ENCODE measurements around the gene ARHGAP33. TPM values are rescaled to one million over a fixed set of nuclear protein-coding genes. Genes with fewer than 3 reads are reported as not detected.

The ARHGAP33 gene
- total RNA-seq, 1 donor from 2014 or later: 5.1 TPM

- DNase-seq (ENCODE audit: low read depth): no peak
Observed at GRCh38 chr19:35739275-35740107, 35.9 kb upstream of the ARHGAP33 start.

- no peak for DNase-seq (ENCODE audit: low read depth)
Observed at GRCh38 chr19:35740108-35740422, 35.3 kb upstream of the ARHGAP33 start.

GRCh38 chr19:35740423-35741202, 34.8 kb upstream of the ARHGAP33 start:
- peak; percentile 91 for DNase-seq (ENCODE audit: low read depth)

DNA sequence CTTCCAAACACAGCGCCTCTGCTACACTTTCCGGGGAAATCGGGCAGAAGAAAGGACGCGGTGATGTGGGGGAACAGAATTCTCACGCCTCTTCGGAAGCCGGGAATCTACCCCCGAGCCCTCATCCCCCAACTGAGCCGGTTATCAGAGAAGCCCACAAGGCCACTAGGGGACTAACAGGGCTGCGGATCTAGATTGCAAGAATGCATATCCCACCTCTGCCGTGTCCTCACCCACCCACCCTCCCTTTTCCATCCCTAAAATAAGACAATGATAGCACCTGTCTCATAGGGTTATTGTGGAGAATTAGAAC, 34.2 kb upstream of the ARHGAP33 start:
- no peak for DNase-seq (ENCODE audit: low read depth)

GRCh38 chr19:35742121-35742724, 33.1 kb upstream of the ARHGAP33 start, which contains the start of gene IGFLR1:
IGFLR1 (minus strand) TSS chr19:35742452; CDS start chr19:35741180, 1,272 bp downstream.
- no peak for DNase-seq (ENCODE audit: low read depth)

DNA sequence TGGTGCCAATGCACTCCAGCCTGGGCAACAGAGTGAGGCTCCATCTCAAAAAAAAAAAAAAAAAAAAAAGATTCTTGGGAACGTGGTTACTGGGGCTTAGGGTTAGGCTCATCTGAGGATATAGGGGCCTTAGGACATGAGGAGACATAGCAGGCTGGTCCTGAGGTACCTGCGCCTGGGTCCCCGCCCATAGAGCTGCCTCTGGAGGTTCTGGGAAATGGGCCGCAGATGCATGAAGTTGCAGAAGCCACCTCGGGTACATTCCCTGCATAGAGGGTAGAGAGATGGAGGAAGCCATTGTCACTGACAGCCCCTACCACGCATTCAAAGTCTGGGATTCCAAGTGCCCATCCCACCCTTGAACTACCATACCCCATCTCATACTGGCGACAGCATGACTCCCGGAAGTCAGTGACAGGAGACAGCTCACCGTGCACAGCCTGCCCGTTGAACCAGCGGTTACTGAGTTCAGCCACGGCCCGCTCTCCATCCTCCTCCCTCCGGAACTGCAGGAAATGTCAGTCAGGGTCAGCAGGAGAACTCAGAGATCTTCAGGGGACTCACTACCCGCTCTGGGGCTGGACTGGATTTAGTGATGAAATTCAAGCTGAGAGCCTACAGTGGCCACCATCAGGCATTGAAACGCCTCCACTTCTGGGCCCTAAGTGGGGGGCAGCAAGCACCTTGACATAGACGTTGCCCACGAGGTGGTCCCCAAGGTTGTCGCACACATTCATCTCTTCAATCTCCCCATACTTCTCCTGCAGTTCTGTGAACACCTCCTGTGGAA, 31.5 kb upstream of the ARHGAP33 start:
- DNase-seq (ENCODE audit: low read depth): no peak

DNA sequence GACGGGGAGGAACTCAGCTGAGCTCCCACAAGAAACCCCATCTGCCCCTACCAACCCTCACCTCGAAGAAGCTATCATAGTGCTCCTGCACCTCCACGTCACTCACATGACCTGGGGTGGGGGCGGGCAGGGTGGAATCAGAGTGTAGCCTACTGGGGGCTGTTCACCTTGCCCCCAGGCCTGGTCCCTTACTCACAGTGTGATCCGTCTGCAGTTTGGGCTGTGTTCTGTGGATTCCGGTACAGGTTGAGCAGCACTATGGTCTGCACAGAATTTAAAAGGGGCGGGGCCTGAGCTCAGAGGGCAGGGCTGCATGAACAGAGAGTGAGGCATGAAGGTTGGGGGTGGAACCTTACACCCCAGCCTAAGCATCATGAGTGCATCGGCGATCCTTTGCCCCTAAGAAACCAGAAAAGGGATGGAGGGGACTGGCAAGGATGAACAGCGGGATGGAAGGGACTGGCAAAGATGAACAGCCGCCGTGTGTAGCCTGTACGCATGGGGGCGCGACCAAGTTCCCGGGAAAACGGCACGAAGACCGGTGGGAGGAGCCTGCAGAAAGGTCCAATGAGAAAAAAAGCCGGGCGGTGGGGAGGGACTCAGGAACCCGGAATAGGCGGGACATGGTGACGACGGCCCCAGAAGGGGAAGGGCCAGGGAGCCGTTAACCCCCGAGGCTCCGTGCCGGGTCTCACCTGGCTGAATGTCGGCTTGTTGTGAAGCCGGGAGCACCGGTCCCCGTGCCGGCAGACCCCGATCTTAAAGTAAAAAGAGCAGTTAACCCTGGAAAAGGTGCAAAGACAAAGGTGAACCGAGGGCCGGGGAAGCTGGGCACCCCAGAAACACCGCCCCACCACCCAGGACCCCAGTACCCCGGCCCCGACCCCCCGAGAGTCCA, 30.7 kb upstream of the ARHGAP33 start:
- DNase-seq (ENCODE audit: low read depth): peak; percentile 89

GRCh38 chr19:35745328-35746086, 29.9 kb upstream of the ARHGAP33 start, which contains the start of the genes PSENEN and U2AF1L4:
PSENEN (plus strand) TSS chr19:35745651; CDS start chr19:35745931, 280 bp downstream.
U2AF1L4 (minus strand) TSS chr19:35745418; CDS start chr19:35745391, 27 bp downstream.
- peak; percentile 99 for DNase-seq (ENCODE audit: low read depth)

DNA sequence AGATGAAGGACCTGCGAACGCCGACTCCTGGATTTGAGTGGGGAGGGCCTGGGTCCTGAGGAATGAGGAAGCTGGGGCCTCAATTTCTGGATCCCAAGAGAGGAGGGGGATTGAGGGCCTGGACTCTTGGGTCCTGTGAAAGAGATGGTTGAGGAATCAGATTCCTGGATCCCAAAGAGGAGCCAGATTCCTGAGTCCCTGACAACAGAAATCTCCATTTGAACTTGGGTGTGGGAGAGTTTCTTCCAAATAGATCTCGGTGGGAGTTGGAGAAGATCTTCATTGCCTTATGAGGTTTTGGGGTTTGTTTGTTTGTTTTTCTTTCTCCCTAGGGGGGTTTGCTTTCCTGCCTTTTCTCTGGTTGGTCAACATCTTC, 29.3 kb upstream of the ARHGAP33 start:
- no peak for DNase-seq (ENCODE audit: low read depth)

DNA sequence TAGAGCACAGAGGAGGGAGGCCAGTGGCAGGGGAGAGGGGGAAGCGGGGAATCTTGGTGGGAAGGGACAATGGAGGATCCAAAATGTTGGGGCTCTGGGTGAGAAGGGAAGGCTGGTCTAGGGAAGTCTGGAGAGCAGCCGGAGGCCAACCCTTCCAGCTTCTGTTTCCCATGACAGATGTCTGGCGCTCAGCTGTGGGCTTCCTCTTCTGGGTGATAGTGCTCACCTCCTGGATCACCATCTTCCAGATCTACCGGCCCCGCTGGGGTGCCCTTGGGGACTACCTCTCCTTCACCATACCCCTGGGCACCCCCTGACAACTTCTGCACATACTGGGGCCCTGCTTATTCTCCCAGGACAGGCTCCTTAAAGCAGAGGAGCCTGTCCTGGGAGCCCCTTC, 28.8 kb upstream of the ARHGAP33 start:
- no peak for DNase-seq (ENCODE audit: low read depth)

DNA sequence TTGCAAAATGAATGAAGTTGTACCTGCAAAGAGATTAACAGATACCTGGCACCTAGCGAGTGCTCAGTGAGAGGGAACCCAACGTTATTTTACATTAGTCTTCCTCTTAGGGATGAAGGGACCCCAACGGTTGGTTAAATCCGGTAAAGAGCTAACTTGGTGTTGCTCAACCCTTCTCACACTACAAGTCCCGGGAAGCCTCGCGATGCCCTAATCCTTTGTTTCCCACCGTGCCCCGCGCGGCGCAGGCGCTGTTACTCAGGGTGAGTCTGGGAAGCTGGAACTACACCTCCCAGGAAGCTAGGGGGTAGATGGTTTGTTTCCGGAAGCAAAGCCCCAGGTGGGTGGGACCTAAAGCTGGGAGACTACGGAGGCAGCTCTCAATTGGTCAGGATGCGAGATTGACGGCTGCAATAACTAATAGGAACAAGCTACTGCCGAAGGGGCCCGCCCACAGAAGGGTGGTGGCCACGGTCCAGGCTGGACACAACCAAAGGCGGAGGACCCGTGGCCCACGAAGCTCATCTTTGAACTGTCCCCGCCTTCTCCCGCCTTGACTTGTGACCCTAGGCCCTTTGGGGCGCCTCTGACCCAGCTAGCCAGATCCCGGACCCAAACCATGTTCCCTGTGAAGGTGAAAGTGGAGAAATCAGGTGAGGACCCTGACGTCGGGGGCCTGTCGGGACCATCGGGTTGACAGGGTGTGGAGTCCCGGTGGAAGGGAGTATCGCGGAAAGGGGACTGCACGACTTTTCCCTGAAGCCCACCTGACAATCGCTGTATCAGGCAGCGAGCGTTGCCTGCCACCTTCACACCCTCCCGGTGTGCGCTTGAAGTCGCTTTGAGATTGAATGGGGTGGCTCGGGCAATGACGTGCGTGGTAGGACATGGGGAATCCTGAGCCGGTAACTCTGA, 27.0 kb upstream of the ARHGAP33 start, which contains the start of gene LIN37:
Gene LIN37 (plus strand): TSS at position 471 of the 915 bp plus-strand sequence. CDS start 149 bp downstream, at position 620.
- DNase-seq (ENCODE audit: low read depth): peak; percentile 99

DNA sequence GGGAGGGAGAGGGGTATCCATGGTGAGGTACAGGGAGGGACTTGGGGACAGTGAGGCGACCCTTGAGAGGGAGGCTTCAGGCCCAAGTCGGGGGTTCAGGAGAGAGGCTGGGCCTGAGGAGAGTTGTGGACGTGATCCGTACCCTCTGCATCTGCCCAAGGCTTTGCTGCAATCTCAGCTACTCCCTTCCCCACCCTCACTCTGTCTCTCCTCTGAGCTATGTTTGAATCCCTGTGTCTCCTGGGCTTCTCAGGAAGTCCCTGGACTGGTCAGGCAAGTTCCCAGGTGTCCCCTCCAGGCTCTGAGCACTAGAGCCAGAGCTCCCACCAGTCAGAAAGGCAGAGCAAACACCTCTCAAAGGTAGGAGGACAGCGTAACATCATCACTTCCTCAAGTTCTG, 25.2 kb upstream of the ARHGAP33 start:
- DNase-seq (ENCODE audit: low read depth): no peak

DNA sequence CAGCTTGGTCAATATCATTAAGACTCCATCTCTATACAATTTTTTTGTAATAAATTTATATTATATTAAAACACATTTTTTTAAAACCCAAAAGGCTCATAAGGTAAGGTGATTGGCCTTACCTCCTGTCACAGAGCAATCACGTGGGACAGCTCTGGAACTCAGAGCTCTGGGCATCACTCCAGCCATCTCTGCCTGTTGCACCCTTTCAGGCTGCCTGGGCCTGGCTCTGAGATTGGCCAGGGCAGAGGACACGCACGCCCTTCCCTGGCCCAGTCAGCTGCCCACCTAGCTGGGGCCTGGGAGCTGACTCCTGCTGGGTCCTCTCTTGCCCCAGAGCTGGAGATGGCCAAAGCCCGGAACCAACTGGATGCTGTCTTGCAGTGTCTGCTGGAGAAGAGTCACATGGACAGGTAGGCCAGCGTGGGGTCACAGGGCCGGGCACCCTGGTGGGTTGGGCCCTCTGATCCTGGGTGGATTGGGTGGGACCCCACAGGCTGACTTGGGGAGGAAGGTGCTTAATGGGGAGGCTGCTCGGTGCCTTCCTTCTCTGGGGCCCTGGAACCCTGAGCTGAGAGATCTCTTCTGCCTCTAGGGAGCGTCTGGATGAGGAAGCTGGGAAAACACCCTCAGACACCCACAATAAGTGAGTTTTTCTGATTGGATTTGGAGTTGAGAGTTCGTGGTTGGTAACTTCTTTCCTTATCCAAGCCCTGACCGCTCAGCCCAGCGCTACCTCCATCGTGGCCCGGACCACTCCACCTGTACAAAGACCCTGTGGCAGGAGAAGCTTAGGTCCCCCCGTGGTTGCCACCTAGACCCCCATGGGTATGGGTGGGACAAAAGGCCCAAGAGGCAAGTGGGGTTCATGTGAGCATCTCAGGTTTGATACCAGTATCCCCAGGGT, 23.3 kb upstream of the ARHGAP33 start:
- DNase-seq (ENCODE audit: low read depth): no peak

- no peak for DNase-seq (ENCODE audit: low read depth)
Observed at GRCh38 chr19:35752746-35753350, 22.5 kb upstream of the ARHGAP33 start.

- DNase-seq (ENCODE audit: low read depth): no peak
Observed at GRCh38 chr19:35753634-35754369, 21.6 kb upstream of the ARHGAP33 start.

DNA sequence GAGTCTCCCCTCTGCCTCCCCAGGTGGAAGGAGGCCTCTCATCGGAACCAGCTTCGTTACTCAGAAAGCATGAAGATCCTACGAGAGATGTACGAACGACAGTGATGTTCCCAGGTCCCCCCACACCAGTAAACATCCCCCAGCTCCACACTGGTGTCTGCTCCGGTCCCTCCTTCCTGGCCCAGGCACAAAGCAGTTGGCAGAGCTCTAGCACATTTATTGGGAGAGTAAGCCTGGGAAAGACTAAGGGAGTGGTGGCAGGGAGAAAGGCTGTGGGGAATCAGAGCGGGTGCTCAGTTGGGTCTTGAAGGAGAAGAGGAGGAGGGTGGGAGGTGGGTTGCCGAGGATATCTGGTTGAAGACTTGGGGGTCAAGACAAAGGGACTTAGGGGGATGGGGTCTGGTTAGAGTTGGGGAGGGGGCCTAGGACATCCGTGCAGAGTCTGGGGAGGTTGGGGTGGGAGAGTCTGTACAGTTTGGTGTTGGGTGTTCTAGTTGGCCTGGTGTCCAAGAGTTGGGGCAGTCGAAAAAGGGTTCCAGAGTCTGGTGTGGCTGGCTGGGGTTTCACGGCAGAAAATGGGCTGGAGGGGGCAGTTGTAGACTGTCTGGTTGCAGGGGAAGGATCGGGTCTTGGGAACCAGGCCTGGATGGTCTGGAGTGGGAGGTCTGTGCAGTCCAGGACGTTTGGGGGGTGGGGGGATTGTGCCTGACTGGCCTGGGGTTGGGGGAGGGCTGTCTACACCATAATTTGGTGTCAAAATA, 20.8 kb upstream of the ARHGAP33 start:
- no peak for DNase-seq (ENCODE audit: low read depth)
